ENCODE measurements around the gene PPHLN1. TPM values are rescaled to one million over a fixed set of nuclear protein-coding genes. Genes with fewer than 3 reads are reported as not detected.
"Not testable (repeated sequence)": the region's sequence is repeated elsewhere in the genome, so short reads cannot be mapped to it uniquely, and the experiment has no call there.

Gene PPHLN1
- total RNA-seq, 1 experiment from 2014 or later = 66.2 TPM

GRCh38 chr12:42338280-42338679 lies 12.3 kb downstream of the PPHLN1 start:
- Histone ChIP-seq H3K27me3 (ENCODE audit: control insufficient read depth, insufficient read depth, low read length) (no peaks in the 10 kb centered on the region), H3K36me3 (replicated peaks; ENCODE audit: control insufficient read depth, insufficient read depth, low read length) (peaks cover 4% of the 10 kb centered on the region), H3K4me3 (ENCODE audit: insufficient read depth, low read depth, low read length) (no peak overlapping the region)
- no peak for DNase-seq

GRCh38 chr12:42342028-42342427 lies 16.1 kb downstream of the PPHLN1 start:
- DNase-seq = no peak
- Histone ChIP-seq H3K36me3 (replicated peaks; ENCODE audit: control insufficient read depth, insufficient read depth, low read length) (no peaks in the 10 kb centered on the region), H3K4me3 (ENCODE audit: insufficient read depth, low read depth, low read length) (no peak overlapping the region), H3K27me3 (ENCODE audit: control insufficient read depth, insufficient read depth, low read length) (no peaks in the 10 kb centered on the region)

GRCh38 chr12:42343721-42344120 lies 17.8 kb downstream of the PPHLN1 start:
- Histone ChIP-seq H3K36me3 (replicated peaks; ENCODE audit: control insufficient read depth, insufficient read depth, low read length) (no peaks in the 10 kb centered on the region), H3K27me3 (ENCODE audit: control insufficient read depth, insufficient read depth, low read length) (no peaks in the 10 kb centered on the region), H3K4me3 (ENCODE audit: insufficient read depth, low read depth, low read length) (no peak overlapping the region)
- no peak for DNase-seq

GRCh38 chr12:42346403-42347002 lies 20.5 kb downstream of the PPHLN1 start:
- Histone ChIP-seq H3K27me3 (ENCODE audit: control insufficient read depth, insufficient read depth, low read length) (no peaks in the 10 kb centered on the region), H3K4me3 (ENCODE audit: insufficient read depth, low read depth, low read length) (no peak overlapping the region), H3K36me3 (replicated peaks; ENCODE audit: control insufficient read depth, insufficient read depth, low read length) (no peaks in the 10 kb centered on the region)
- DNase-seq = no peak

GRCh38 chr12:42349119-42350020 lies 23.4 kb downstream of the PPHLN1 start:
- not testable (repeated sequence) for H3K27me3 ChIP-seq (ENCODE audit: control insufficient read depth, insufficient read depth, low read length); H3K36me3 ChIP-seq (replicated peaks; ENCODE audit: control insufficient read depth, insufficient read depth, low read length); H3K4me3 ChIP-seq (ENCODE audit: insufficient read depth, low read depth, low read length); DNase-seq

GRCh38 chr12:42350021-42350407 lies 24.0 kb downstream of the PPHLN1 start:
- not testable (repeated sequence) for H3K36me3 ChIP-seq (replicated peaks; ENCODE audit: control insufficient read depth, insufficient read depth, low read length); DNase-seq

GRCh38 chr12:42356344-42356743 lies 30.4 kb downstream of the PPHLN1 start:
- Histone ChIP-seq H3K27me3 (ENCODE audit: control insufficient read depth, insufficient read depth, low read length) (no peaks in the 10 kb centered on the region), H3K4me3 (ENCODE audit: insufficient read depth, low read depth, low read length) (no peak overlapping the region), H3K36me3 (replicated peaks; ENCODE audit: control insufficient read depth, insufficient read depth, low read length) (peaks cover 3% of the 10 kb centered on the region; the same call in 1 of the 2 replicates)
- no peak for DNase-seq

More at GRCh38 chr12:42350021-42350407, 24.0 kb downstream of the PPHLN1 start:
- H3K4me3 ChIP-seq (ENCODE audit: insufficient read depth, low read depth, low read length); H3K27me3 ChIP-seq (ENCODE audit: control insufficient read depth, insufficient read depth, low read length): not testable (repeated sequence)

- DNase-seq = no peak
- H3K4me3 ChIP-seq (ENCODE audit: insufficient read depth, low read depth, low read length) = no peak overlapping the region
- H3K27me3 ChIP-seq (ENCODE audit: control insufficient read depth, insufficient read depth, low read length) = no peaks in the 10 kb centered on the region
- peaks cover 3% of the 10 kb centered on the region; the same call in 1 of the 2 replicates for H3K36me3 ChIP-seq (replicated peaks; ENCODE audit: control insufficient read depth, insufficient read depth, low read length)
Measured at GRCh38 chr12:42360747-42361403, 34.9 kb downstream of the PPHLN1 start.

- no peak for DNase-seq
- Histone ChIP-seq H3K4me3 (ENCODE audit: insufficient read depth, low read depth, low read length) (no peak overlapping the region), H3K36me3 (replicated peaks; ENCODE audit: control insufficient read depth, insufficient read depth, low read length) (no peaks in the 10 kb centered on the region), H3K27me3 (ENCODE audit: control insufficient read depth, insufficient read depth, low read length) (no peaks in the 10 kb centered on the region)
Measured at GRCh38 chr12:42361909-42362646, 36.1 kb downstream of the PPHLN1 start.

- no peak for DNase-seq
- no peaks in the 10 kb centered on the region for H3K36me3 ChIP-seq (replicated peaks; ENCODE audit: control insufficient read depth, insufficient read depth, low read length)
- H3K27me3 ChIP-seq (ENCODE audit: control insufficient read depth, insufficient read depth, low read length) = no peaks in the 10 kb centered on the region
- H3K4me3 ChIP-seq (ENCODE audit: insufficient read depth, low read depth, low read length) = no peak overlapping the region
Measured at GRCh38 chr12:42362647-42363260, 36.8 kb downstream of the PPHLN1 start.

- no peak overlapping the region for H3K4me3 ChIP-seq (ENCODE audit: insufficient read depth, low read depth, low read length)
- peak; percentile 11 for DNase-seq
Measured at GRCh38 chr12:42364692-42365091, 38.7 kb downstream of the PPHLN1 start.

GRCh38 chr12:42365486-42365885 lies 39.5 kb downstream of the PPHLN1 start:
- Histone ChIP-seq H3K4me3 (ENCODE audit: insufficient read depth, low read depth, low read length) (no peak overlapping the region), H3K27me3 (ENCODE audit: control insufficient read depth, insufficient read depth, low read length) (no peaks in the 10 kb centered on the region), H3K36me3 (replicated peaks; ENCODE audit: control insufficient read depth, insufficient read depth, low read length) (no peaks in the 10 kb centered on the region)
- no peak for DNase-seq

More at GRCh38 chr12:42364692-42365091, 38.7 kb downstream of the PPHLN1 start:
- Histone ChIP-seq H3K27me3 (ENCODE audit: control insufficient read depth, insufficient read depth, low read length) (no peaks in the 10 kb centered on the region), H3K36me3 (replicated peaks; ENCODE audit: control insufficient read depth, insufficient read depth, low read length) (no peaks in the 10 kb centered on the region)

- H3K27me3 ChIP-seq (ENCODE audit: control insufficient read depth, insufficient read depth, low read length) = no peaks in the 10 kb centered on the region
- DNase-seq = peak; percentile 16
- H3K4me3 ChIP-seq (ENCODE audit: insufficient read depth, low read depth, low read length) = no peak overlapping the region
- no peaks in the 10 kb centered on the region for H3K36me3 ChIP-seq (replicated peaks; ENCODE audit: control insufficient read depth, insufficient read depth, low read length)
Measured at GRCh38 chr12:42370013-42370412, 44.0 kb downstream of the PPHLN1 start.

Data from H7 (cell line).